GM06990 (cell line): Measurements from ENCODE around the gene PRKCE.

Experiments used
- DNase-seq: peaks from one replicate; pipeline ENCODE4 v3.0.0-alpha.2; 2011; ENCODE audit not compliant: insufficient read length; ENCODE audit errors: extremely low read depth
- H3K27me3 ChIP-seq: replicated peaks from 2 replicates; pipeline ENCODE4 v1.6.0; 2011; ENCODE audit warnings: low read length; ENCODE audit not compliant: control insufficient read depth, insufficient read depth
- H3K36me3 ChIP-seq: 2 replicates; pipeline ENCODE4 v1.5.1; 2011; ENCODE audit warnings: low read length; ENCODE audit not compliant: control insufficient read depth, insufficient read depth
- H3K4me3 ChIP-seq: replicated peaks from 2 replicates; pipeline ENCODE4 v1.5.1; 2011; ENCODE audit warnings: low read depth, mild to moderate bottlenecking, control low read depth, low read length
- TF ChIP-seq, protein P1 (sequence below): IDR thresholded peaks from 2 replicates; pipeline ENCODE4 v1.5.1; 2011; ENCODE audit warnings: low read length, control low read depth, mild to moderate bottlenecking, inconsistent platforms; ENCODE audit not compliant: insufficient read depth, poor library complexity, severe bottlenecking

The PRKCE gene

DNA sequence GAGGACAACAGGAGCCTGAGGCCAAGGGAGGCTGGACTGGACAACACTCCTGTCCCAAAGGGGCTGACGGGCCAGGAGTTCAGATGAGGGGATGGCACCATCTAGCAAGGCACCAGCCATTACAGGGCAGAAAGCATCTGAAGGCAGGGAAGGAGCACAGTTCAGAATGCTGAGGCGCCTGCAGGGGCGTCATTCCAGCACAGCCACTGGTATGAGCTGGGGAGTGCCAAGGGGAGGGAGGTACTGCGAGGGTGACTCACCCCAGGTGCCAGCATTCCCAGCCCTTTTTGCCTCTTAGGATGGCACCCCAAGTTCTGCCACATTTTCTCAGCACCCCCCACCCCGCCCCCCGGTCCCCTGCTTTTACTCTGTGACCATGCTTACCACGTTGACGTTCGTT lies 515.9 kb downstream of the PRKCE start:
- Histone ChIP-seq H3K4me3 (no peak overlapping the region), H3K36me3 (no peaks in the 10 kb centered on the region), H3K27me3 (no peaks in the 10 kb centered on the region)
- no peak for DNase-seq
- TF ChIP-seq, protein P1, sequence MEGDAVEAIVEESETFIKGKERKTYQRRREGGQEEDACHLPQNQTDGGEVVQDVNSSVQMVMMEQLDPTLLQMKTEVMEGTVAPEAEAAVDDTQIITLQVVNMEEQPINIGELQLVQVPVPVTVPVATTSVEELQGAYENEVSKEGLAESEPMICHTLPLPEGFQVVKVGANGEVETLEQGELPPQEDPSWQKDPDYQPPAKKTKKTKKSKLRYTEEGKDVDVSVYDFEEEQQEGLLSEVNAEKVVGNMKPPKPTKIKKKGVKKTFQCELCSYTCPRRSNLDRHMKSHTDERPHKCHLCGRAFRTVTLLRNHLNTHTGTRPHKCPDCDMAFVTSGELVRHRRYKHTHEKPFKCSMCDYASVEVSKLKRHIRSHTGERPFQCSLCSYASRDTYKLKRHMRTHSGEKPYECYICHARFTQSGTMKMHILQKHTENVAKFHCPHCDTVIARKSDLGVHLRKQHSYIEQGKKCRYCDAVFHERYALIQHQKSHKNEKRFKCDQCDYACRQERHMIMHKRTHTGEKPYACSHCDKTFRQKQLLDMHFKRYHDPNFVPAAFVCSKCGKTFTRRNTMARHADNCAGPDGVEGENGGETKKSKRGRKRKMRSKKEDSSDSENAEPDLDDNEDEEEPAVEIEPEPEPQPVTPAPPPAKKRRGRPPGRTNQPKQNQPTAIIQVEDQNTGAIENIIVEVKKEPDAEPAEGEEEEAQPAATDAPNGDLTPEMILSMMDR: no peak

DNA sequence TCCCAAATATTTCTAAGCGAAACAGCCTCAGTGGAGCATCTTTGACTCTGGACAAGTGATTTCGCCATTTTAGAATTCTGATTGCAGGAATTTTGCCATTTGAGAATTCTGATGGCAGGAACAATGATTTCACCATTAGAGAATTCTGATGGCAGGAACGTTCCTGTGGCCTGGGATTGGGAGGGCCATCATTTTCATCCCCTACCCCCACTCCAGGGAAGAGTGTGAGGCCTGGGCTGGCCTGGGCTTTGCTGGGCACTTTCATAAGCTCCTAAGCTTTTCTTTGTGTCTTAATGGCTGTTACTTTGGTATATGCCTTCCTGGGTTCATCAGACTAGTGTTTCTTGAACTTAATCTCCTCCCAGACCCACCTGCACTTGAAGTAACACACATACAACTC lies 516.4 kb downstream of the PRKCE start:
- Histone ChIP-seq H3K36me3 (no peaks in the 10 kb centered on the region), H3K27me3 (no peaks in the 10 kb centered on the region), H3K4me3 (no peak overlapping the region)
- TF ChIP-seq, protein P1: no peak
- no peak for DNase-seq

DNA sequence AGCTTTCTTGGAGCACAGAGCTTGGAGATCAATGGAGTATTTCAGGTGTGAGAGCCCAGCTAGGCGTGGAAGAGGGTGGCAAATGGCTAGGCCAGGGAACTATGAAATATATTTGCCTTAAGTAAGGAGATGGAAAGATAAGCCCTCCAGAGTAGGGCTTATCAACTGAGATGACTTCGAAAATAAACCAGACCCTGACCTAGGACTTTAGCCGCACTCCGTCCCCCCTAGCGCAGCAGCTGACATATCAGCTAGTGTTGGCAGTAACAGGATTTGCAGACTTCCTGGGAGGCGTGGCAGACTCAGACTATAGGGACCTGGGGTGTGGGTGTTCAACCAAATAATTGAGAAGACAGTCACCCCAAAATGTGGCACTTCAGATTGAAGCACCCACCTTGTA lies 518.0 kb downstream of the PRKCE start:
- H3K27me3 ChIP-seq: no peaks in the 10 kb centered on the region
- DNase-seq: no peak
- H3K4me3 ChIP-seq: no peak overlapping the region
- H3K36me3 ChIP-seq: no peaks in the 10 kb centered on the region
- TF ChIP-seq, protein P1: no peak

DNA sequence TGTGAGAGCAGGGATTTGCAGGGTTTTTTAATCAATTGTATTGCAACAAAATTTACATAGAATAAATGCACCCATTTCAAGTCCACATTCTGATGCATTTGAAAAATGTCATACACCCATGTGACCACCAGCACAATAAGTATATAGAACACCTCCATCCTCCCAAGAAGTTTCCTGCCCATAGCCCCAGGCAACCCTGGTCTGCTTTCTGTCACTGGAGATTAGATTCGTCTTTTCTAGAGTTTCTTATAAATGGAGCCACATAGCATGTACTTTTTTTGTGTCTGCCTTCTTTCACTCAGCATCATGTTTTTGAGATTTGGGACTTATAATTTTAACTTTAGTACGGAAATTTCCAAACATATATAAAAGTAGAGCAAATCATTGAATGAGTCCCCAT lies 518.6 kb downstream of the PRKCE start:
- Histone ChIP-seq H3K36me3 (no peaks in the 10 kb centered on the region), H3K27me3 (no peaks in the 10 kb centered on the region), H3K4me3 (no peak overlapping the region)
- TF ChIP-seq, protein P1: no peak
- DNase-seq: no peak

DNA sequence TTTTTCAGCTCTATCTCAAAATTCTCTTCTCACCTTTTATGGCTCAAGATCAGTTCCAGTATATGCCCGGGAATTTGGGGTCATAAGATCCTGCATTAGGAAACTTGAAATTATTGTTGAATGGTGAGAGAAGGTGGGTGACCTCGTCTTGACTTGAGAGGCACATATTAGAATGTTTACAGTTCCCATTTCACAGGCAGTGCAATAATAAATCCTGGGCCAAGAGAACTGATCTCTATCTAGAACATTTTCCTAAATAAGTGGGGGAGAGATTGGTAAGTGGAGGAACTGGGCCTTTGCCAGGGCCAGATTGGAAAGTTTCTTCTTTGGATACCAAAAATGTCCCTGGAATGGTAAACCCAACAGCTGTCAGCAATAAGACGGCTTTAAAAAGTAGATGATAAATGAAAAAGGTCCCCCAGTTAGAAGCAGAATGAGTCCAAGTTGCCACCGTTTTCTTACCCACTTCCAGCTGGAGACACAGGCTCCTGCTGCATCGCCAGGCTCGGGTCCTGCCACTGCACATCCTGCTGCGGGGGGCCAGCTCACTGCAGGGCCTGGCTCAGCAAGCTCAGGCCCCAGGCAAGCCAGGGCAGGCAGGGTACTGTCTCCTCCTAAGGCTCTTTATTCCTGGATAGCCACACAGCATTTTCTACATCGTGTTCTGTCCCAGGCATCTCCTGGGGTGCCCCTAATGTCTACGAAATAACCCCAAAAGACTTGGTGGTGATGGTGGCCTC lies 519.3 kb downstream of the PRKCE start:
- H3K4me3 ChIP-seq: no peak overlapping the region
- H3K36me3 ChIP-seq: no peaks in the 10 kb centered on the region
- DNase-seq: no peak
- no peaks in the 10 kb centered on the region for H3K27me3 ChIP-seq
- TF ChIP-seq, protein P1: no peak

DNA sequence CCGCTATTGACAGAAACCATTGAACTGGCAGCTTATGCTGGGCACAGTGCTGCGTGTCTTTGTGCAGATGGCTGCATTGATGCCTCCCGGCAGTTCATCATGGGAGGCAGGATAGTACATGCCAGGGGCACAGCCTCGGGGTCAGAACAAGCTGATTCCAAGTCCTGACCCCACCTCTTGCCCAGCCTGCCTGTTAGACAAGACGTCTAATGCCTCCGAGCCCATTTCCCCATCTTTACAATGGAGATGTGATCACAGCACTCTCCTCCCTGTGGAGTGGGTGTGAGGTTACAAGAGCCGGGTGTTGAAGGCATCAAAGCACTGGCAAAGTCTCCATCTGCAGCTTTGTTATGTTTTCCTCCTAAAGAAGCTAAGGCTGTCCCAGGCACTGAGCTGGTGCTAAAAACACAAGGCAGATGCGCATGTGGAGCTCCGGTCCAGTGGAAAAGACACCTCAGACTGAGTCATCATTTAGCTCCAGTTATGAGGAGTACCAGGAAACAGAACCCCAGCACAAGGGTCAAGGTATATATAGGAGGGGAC lies 520.0 kb downstream of the PRKCE start:
- Histone ChIP-seq H3K27me3 (no peaks in the 10 kb centered on the region), H3K36me3 (no peaks in the 10 kb centered on the region), H3K4me3 (no peak overlapping the region)
- TF ChIP-seq, protein P1: no peak
- DNase-seq: no peak
